Stimulated activated CD4-positive, alpha-beta T cell treated with anti-CD3 and anti-CD28 coated beads, Interleukin-12 subunit alpha, Interleukin-12 subunit beta, amount 100 ng/mL, for 24 hours (primary cell): Measurements from ENCODE around the gene FEM1C.

Experiments
- DNase-seq, 2 experiments: peaks; one replicate each; pipeline ENCODE4 v3.0.0-alpha.2; 2020; ENCODE audit warnings: low read depth in 2 of 2

The FEM1C gene

DNA sequence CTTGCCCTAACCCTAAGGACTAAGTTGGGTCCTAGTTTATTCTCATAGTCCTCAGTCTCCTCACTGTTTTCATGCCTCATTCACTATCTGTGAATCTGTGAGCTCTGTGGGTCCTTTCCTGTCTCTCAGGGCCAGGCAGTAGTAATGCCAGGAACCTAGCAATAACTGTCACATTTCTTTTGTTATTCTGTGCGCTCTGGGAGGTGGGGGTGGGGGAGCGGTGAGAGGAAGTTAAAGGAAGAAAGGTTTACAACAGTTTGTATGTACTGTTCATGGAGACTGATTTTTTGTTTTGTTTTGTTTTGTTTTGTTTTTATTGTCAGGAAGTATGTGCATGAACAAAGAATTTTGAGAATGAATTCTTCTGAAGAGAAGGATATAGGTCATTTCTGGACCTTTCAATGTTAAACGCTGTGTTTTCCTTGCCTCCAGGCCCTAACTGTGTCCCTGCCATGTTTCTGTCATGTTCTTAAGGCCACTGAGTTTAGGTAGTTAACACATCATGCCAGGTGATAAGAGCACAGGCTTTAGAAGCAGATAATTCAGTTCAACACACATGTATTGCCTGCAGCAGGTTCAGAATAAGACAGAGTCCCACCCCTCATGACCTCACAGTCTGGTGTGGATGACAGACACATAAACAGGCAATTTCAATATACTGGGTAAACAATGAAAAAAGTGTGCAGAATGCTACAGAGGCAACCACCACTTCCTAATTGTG, 13.3 kb upstream of the FEM1C start:
- DNase-seq, result no peak

GRCh38 chr5:115556276-115556675, 11.7 kb upstream of the FEM1C start:
- DNase-seq, result no peak

- DNase-seq, result no peak
Measured at GRCh38 chr5:115555084-115555633, 10.6 kb upstream of the FEM1C start.

DNA sequence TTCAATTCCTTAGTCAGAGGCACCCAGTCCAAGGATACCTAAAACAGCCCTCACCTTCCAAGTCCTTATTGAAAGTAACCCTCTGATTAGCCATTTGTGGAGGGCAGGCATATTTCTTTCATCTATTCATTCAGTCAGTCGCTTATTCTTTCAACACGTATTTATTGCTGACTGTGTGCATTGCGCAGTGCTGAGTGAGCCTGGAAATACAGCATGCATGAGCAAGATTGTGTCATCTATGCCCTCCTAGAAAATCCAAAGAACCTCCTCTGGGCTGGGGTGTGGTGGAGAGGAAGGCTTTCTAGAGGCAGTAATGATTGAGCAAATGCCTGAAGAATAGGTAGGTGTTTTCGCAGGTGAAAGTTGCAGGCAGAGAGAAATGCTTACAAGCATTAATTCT, 8.5 kb upstream of the FEM1C start:
- no peak for DNase-seq

GRCh38 chr5:115551415-115551814, 6.8 kb upstream of the FEM1C start:
- no peak for DNase-seq

- no peak for DNase-seq
Measured at GRCh38 chr5:115549154-115549553, 4.6 kb upstream of the FEM1C start.

DNA sequence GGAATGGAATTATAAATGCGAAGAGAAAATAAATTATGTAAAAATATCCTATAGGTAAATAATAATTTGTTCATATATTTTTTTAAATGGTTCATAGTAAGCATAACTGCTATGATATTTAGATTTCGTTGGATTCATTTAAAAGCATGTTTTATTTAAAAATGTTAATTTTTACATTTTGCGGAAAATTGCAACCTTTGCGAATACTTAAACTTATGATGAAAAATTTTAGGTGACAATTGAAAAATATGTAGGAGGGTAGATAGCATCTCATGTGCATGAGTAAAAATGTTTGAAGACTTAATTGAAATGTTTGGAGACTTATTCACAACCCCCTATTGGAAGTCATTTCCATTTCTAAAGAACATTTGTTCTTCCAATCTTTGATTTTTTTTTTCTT, 4.1 kb upstream of the FEM1C start:
- DNase-seq, result no peak

- DNase-seq, result no peak
Measured at GRCh38 chr5:115545351-115545882, 842 bp upstream of the FEM1C start.

DNA sequence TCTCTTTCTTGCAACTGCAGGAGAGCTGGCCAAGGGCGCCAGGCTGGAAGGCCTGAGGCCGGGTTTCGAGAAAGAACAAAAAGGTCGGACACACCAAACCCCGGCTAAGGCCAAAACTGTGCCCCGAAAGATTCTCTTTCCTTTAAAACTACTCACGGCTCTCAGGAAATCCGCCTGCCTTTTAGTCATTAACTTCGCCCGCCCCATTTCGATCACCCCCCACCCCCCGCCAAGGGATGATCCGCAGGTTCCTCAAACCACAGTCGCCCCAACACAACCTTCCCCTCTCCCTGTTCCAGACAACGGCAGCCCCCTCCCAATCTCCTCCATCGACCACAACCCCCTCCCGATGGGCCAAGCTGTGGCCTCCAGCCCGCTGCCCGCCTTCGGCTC, 536 bp downstream of the FEM1C start:
- peak; percentile 17 to 48 for DNase-seq

- peak in 1 of 2 experiments; percentile 17 for DNase-seq
Measured at GRCh38 chr5:115543365-115544042, 1.1 kb downstream of the FEM1C start.

DNA sequence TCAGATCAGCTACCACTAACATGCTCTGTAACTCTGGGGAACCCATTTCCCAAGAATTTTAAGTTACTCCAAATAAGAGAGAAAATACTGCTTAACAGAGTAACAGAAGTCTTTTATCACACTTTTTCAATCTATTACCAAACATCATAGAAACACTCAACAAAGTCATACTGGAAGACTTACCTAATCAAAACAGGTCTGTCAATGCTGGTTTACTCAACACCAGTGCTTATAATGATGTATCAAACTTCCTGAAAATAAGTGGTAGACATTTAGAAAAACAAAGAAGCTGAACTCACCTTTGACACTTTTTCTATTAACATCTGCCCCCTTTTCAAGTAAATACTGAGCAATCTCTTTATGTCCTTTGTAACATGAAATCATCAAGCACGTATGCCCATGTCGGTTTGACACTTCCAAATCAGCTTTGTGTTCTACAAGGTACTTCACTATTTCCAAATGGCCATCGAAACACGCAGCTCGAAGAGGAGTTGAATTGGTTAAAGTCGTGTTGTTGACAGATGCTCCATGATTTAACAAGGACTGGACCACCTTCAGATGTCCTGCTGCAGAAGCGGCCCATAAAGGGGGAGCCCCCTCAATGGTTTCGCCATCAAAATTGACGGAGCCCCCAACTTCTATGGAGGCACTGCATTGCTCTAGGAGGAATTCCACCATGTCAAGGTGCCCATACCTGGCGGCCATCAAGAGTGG, 1.8 kb downstream of the FEM1C start:
- no peak for DNase-seq

- DNase-seq, result no peak
Measured at GRCh38 chr5:115542086-115542485, 2.5 kb downstream of the FEM1C start.

- no peak for DNase-seq
Measured at GRCh38 chr5:115541611-115542010, 3.0 kb downstream of the FEM1C start.

DNA sequence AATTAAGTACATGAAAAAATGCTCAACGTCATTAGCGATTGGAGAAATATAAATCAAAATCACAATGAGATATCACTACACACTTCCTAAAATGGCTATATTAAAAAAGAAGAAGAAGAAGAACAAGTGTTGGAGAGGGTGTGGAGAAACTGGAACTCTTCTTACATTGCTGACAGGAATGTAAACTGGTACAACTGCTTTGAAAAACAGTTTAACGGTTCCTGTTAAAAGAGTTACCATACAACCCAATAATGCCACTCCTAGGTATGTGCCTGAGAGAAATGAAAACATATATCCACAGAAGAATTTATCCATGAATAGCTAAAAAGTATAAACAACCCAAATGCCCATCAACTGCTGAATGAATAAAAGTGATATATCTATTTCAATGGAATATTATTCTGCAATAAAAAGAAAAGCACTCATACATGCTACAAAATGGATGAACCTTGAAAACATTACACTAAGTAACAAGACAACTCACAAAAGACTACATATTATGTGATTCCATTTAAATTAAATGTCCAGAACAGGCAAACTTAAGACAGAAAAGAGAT, 9.0 kb downstream of the FEM1C start:
- no peak for DNase-seq

DNA sequence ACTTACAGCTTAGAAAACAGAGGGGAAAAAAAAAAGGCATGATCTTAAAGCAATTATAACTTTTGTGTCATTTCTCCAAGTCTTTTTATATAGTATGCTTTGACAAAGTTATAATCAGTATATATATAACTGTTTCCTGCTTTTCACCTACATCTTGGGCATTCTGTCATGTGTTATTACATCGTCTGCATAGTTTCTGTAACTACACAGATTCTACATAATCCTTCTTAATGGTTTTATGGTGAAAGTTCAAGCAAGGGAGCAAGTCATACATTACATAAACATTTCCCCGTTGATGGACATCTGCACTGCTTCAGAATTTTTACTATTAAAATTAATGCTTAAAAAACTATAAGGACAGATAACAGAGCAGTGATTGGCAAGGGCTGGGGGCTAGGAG, 12.1 kb downstream of the FEM1C start:
- DNase-seq, result no peak

DNA sequence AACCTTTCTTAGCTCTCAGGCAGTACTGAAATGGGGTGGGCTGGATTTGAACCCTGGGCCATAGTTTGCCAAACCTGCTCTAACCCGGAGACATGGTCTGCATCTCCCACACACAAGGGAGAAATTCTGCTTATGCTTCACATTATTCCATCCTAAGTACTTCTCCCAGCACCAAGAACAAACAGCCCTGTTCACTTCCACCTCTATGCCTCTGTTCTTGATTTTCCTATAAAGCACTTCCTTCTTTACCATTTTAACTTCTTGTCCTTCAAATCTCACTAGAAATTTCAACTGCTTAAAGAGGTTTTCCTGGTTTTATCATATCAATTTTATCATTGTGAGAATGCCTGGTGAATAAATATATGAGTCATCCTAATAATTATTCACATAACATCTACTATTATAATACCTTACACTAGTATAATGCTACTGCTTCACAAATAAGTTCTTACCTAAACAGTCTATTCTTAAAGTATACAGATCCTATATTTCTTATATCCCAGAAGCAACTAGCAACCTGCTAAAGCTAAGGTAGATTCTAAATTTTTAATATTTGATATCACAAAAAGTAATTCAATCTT, 12.7 kb downstream of the FEM1C start:
- no peak for DNase-seq

GRCh38 chr5:115531380-115531779, 13.2 kb downstream of the FEM1C start:
- DNase-seq, result no peak

DNA sequence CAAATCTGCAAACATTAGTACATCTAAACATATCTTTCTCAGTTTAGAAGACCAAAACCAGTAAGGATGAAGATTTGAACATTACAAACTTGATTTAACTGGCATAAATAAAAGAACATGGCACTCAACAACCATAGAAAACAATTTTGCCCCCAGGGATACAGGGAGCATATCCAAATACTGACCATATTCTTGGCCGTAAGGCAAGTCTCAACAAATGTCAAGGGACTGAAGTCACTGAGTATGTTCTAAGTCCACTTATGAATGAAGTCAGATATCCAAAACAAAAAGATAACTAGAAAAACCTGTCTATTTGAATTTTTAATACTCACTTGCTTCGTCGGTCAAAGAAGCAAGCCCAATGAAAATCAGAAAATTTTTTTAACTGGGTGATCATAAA, 14.1 kb downstream of the FEM1C start:
- no peak for DNase-seq

- no peak for DNase-seq
Measured at GRCh38 chr5:115526604-115527003, 18.0 kb downstream of the FEM1C start.

- no peak for DNase-seq
Measured at GRCh38 chr5:115524199-115524847, 20.3 kb downstream of the FEM1C start.

DNA sequence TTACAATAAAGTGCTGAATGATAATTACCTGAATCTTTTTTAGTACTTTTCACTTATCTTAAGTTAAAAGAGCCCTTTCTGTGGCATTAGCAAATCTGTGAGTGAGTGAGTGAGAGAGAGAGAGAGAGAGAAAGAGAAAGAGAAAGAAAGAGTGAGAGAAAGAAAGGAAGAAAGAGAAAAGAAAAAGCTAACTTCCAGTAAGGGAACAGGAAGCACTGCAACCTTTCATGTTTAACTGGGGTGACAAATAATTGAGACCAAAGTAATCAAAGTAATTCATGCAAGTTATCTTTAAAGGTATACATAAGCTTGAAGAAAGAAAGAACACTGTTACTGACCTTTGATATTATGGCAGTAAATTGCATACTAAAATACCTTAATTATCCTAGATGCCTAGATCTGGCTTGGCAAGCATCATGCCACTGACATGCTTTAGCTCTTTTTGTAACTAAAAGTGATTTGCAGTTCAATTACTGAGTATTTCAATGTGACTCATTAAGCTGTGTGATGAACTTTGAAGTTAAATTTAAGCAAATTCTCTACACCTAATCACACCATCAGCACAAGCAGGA, 21.7 kb downstream of the FEM1C start:
- DNase-seq, result no peak
